CD14-positive monocyte (primary cell): ENCODE data around the gene S1PR4. TPM values are rescaled to one million over a fixed set of nuclear protein-coding genes. Genes with fewer than 3 reads are reported as not detected.

Source experiments
- DNase-seq, 3 donors: peaks; one replicate each; pipeline ENCODE4 v3.0.0-alpha.2; 2011 to 2022
- H2AFZ ChIP-seq: 2 replicates; pipeline ENCODE4 v1.6.0; 2012; ENCODE audit warnings: mild to moderate bottlenecking, low read depth, low read length, inconsistent platforms; ENCODE audit not compliant: insufficient read depth, poor library complexity, severe bottlenecking
- H3K27ac ChIP-seq, 2 donors: 1 replicate in 1 of 2; 2 replicates in 1 of 2; pipeline ENCODE4 v1.5.1; 2012 to 2013; ENCODE audit warnings: low read length in 2 of 2, control low read depth in 1 of 2, inconsistent platforms in 1 of 2, low read depth in 1 of 2, mild to moderate bottlenecking in 1 of 2
- H3K27me3 ChIP-seq, 2 donors: one replicate each; pipeline versions ENCODE4 v1.6.0 to v1.6.1; 2011 to 2013; ENCODE audit warnings: low read length in 2 of 2; ENCODE audit not compliant: control insufficient read depth in 2 of 2, insufficient read depth in 2 of 2
- H3K36me3 ChIP-seq, 2 donors: replicated peaks in 1 of 2; 1 replicate in 1 of 2; 2 replicates in 1 of 2; pipeline versions ENCODE4 v1.5.1 to v1.6.1; 2012 to 2013; ENCODE audit warnings: low read length in 2 of 2, control low read depth in 1 of 2, inconsistent platforms in 1 of 2, mild to moderate bottlenecking in 1 of 2; ENCODE audit not compliant: insufficient read depth in 2 of 2, control insufficient read depth in 1 of 2
- H3K4me1 ChIP-seq, 2 donors: 1 replicate in 1 of 2; 2 replicates in 1 of 2; pipeline versions ENCODE4 v1.5.1 to v1.6.1; 2012 to 2013; ENCODE audit warnings: low read length in 2 of 2, control low read depth in 1 of 2, inconsistent platforms in 1 of 2, mild to moderate bottlenecking in 1 of 2, moderate library complexity in 1 of 2; ENCODE audit not compliant: insufficient read depth in 2 of 2, control insufficient read depth in 1 of 2
- H3K4me2 ChIP-seq: replicated peaks from 2 replicates; pipeline ENCODE3; 2012; ENCODE audit warnings: low read length, moderate library complexity, mild to moderate bottlenecking; ENCODE audit not compliant: poor library complexity, severe bottlenecking; ENCODE audit errors: extremely low read depth
- H3K4me3 ChIP-seq, 3 experiments: fragments of 200-600 bp in 1 of 3; sonication (generic) in 1 of 3; replicated peaks in 1 of 3; 1 replicate in 2 of 3; 2 replicates in 1 of 3; pipeline ENCODE4 v1.5.1; 2011 to 2013; ENCODE audit warnings: low read length in 3 of 3, mild to moderate bottlenecking in 3 of 3, control low read depth in 2 of 3, low read depth in 2 of 3, inconsistent platforms in 1 of 3, moderate library complexity in 1 of 3
- H3K79me2 ChIP-seq: 2 replicates; pipeline ENCODE4 v1.6.0; 2012; ENCODE audit warnings: mild to moderate bottlenecking, control low read depth, inconsistent platforms, low read length, moderate library complexity; ENCODE audit not compliant: insufficient read depth
- H3K9ac ChIP-seq: 2 replicates; pipeline ENCODE4 v1.6.0; 2017; ENCODE audit warnings: low read length, mild to moderate bottlenecking; ENCODE audit not compliant: insufficient read depth, poor library complexity, severe bottlenecking
- H3K9me3 ChIP-seq, 2 donors: replicated peaks in 1 of 2; 1 replicate in 1 of 2; 2 replicates in 1 of 2; pipeline versions ENCODE4 v1.5.1 to v1.6.1; 2012 to 2013; ENCODE audit warnings: low read length in 2 of 2, control low read depth in 1 of 2; ENCODE audit not compliant: control insufficient read depth in 1 of 2, insufficient read depth in 1 of 2
- H4K20me1 ChIP-seq: 2 replicates; pipeline ENCODE4 v1.6.0; 2012; ENCODE audit warnings: mild to moderate bottlenecking, low read length, control low read depth, moderate library complexity; ENCODE audit not compliant: insufficient read depth
- H3K27ac Mint-ChIP-seq, 7 donors: one replicate each; pipeline ENCODE4 v1.8.0; 2020; ENCODE audit warnings: mild to moderate bottlenecking in 7 of 7, mixed read lengths in 7 of 7, moderate library complexity in 6 of 7, inconsistent platforms in 2 of 7
- H3K27me3 Mint-ChIP-seq, 3 donors: one replicate each; pipeline ENCODE4 v1.8.0; 2021 to 2022; ENCODE audit warnings: low read depth in 3 of 3, mild to moderate bottlenecking in 3 of 3, mixed read lengths in 3 of 3, moderate library complexity in 3 of 3, inconsistent platforms in 1 of 3
- H3K36me3 Mint-ChIP-seq, 2 donors: one replicate each; pipeline ENCODE4 v1.8.0; 2020; ENCODE audit warnings: mixed read lengths in 2 of 2, inconsistent platforms in 1 of 2, mild to moderate bottlenecking in 1 of 2
- H3K4me1 Mint-ChIP-seq: one replicate; pipeline ENCODE4 v1.8.0; 2020; ENCODE audit warnings: mild to moderate bottlenecking, mixed read lengths
- H3K4me3 Mint-ChIP-seq, 2 donors: one replicate each; pipeline ENCODE4 v1.8.0; 2020; ENCODE audit warnings: mild to moderate bottlenecking in 2 of 2, mixed read lengths in 2 of 2, moderate library complexity in 1 of 2
- H3K9me3 Mint-ChIP-seq, 7 donors: one replicate each; pipeline ENCODE4 v1.8.0; 2020 to 2022; ENCODE audit warnings: mixed read lengths in 7 of 7, mild to moderate bottlenecking in 6 of 7, moderate library complexity in 6 of 7, inconsistent platforms in 2 of 7
- CTCF ChIP-seq: fragments of 200-600 bp; IDR thresholded peaks from one replicate; pipeline ENCODE4 v1.8.0; 2022; ENCODE audit warnings: antibody characterized with exemption, mild to moderate bottlenecking
- WGBS: methylation state at CpG from one replicate; pipeline ENCODE4 v1.1.5; 2013; ENCODE audit warnings: missing lambda C conversion rate; ENCODE audit not compliant: insufficient coverage; 5-methylcytosine and 5-hydroxymethylcytosine counted together
- intact Hi-C, 2 donors: fragments of 100-400 bp; cut with micrococcal nuclease; formaldehyde crosslinking; loops; one replicate each; pipeline versions ENCODE4 v1.15.0 to v1.15.1; 2023
- polyA plus RNA-seq, 3 donors: library from polyadenylated mRNA; depleted of rRNA in 1 of 3; unstranded in 2 of 3; stranded (reverse) in 1 of 3; fragments of 300-500 nt in 2 of 3; fragments of >200 nt in 1 of 3; fragmentation: Illumina TruSeq in 2 of 3; gene quantifications; 1 replicate in 2 of 3; 2 replicates in 1 of 3; pipeline ENCODE4 v1.2.3, GENCODE V29; 2012 to 2021

The S1PR4 gene
- polyA plus RNA-seq, 3 donors = 28.5 to 131 (median 105) TPM

DNA sequence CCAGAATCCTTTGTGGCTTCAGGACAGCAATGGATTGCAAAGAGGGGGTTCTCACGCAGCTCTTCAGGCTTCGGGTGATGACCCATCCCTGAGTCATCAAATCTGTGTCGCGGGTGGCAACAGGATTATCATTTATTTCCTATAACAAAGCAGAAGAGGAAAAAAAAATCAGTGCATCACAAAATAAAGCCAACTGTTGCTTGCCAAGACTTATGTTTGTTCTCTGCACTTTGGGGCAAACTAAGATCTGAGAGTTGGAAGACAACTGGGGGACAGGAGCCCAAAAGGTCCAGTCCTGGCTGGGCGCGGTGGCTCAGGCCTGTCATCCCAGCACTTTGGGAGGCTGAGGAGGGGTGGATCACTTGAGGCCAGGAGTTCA is 36.3 kb upstream of the S1PR4 start:
- peak overlapping the region; percentile 93 to 99 for H3K27ac ChIP-seq
- no peak overlapping the region for H2AFZ ChIP-seq
- TF ChIP-seq CTCF = no peak
- peak overlapping the region in 1 of 3 experiments; percentile 42 for H3K4me3 ChIP-seq
- DNase-seq = peak in 2 of 3 donors; percentile 93 to 95
- peaks cover 63% of the 10 kb centered on the region for H3K79me2 ChIP-seq
- no peaks in the 10 kb centered on the region for H3K27me3 ChIP-seq
- Mint-ChIP-seq H3K4me1 (peaks cover 62% of the 10 kb centered on the region), H3K36me3 (peaks cover 13 to 23% of the 10 kb centered on the region in 2 donors), H3K9me3 (peaks cover 0 to 2% (median 0%) of the 10 kb centered on the region in 7 donors), H3K4me3 (peak overlapping the region; percentile 66 to 73), H3K27ac (peak overlapping the region; percentile 99 to 100 (median 100)), H3K27me3 (peaks cover 0 to 2% (median 0%) of the 10 kb centered on the region in 3 donors)
- no peaks in the 10 kb centered on the region for H3K36me3 ChIP-seq
- no CpG with 5 or more reads among the region's 6 CpGs for WGBS
- H3K9me3 ChIP-seq = no peaks in the 10 kb centered on the region
- intact Hi-C loops = loop anchor here in 1 of 2 donors (1.0 to 5.0 kb wide), 2 partner anchors 9 to 35 kb away; partner anchors contain the start of gene S1PR4
- peaks cover 75 to 76% of the 10 kb centered on the region in 2 donors for H3K4me1 ChIP-seq
- H3K4me2 ChIP-seq = peak overlapping the region; percentile 47
- peak overlapping the region; percentile 79 for H3K9ac ChIP-seq
- peaks cover 22% of the 10 kb centered on the region for H4K20me1 ChIP-seq

- peak overlapping the region; percentile 66 to 73 for H3K4me3 Mint-ChIP-seq
- H3K27ac ChIP-seq = peak overlapping the region; percentile 93 to 99
- H2AFZ ChIP-seq = no peak overlapping the region
- intact Hi-C loops = loop anchor here in 1 of 2 donors (1.0 to 5.0 kb wide), 2 partner anchors 10 to 34 kb away; partner anchors contain the start of gene S1PR4
- H3K4me1 ChIP-seq = peaks cover 70% of the 10 kb centered on the region in 2 donors
- no peaks in the 10 kb centered on the region for H3K27me3 ChIP-seq
- H3K4me2 ChIP-seq = peak overlapping the region; percentile 47
- H3K36me3 Mint-ChIP-seq = peaks cover 13 to 27% of the 10 kb centered on the region in 2 donors
- TF ChIP-seq CTCF = no peak
- H3K4me1 Mint-ChIP-seq = peaks cover 58% of the 10 kb centered on the region
- peaks cover 0 to 2% (median 0%) of the 10 kb centered on the region in 3 donors for H3K27me3 Mint-ChIP-seq
- H3K9me3 Mint-ChIP-seq = peaks cover 0 to 2% (median 0%) of the 10 kb centered on the region in 7 donors
- peaks cover 20% of the 10 kb centered on the region for H4K20me1 ChIP-seq
- peak overlapping the region; percentile 99 to 100 (median 100) for H3K27ac Mint-ChIP-seq
- no peaks in the 10 kb centered on the region for H3K9me3 ChIP-seq
- H3K36me3 ChIP-seq = peaks cover 0 to 3% of the 10 kb centered on the region in 2 donors
- H3K79me2 ChIP-seq = peaks cover 61% of the 10 kb centered on the region
- peak overlapping the region in 1 of 3 experiments; percentile 42 for H3K4me3 ChIP-seq
- DNase-seq = peak; percentile 67 to 76 (median 70)
- H3K9ac ChIP-seq = peak overlapping the region; percentile 79
- 78% methylated on average over 3 of the region's 11 CpGs for WGBS
These were observed 35.7 kb upstream of the S1PR4 start for GRCh38 chr19:3142781-3143337.
